ENCODE results near the gene ITGAE. TPM values are rescaled to one million over a fixed set of nuclear protein-coding genes. Genes with fewer than 3 reads are reported as not detected.
A peak's percentile ranks its signal among the peaks of the same experiment; 100 is the strongest.

ITGAE gene
- total RNA-seq, 4 donors from 2014 or later: 2.8 to 46.8 (median 14.2) TPM

GRCh38 chr17:3699951-3700350, 101.0 kb downstream of the ITGAE start:
- TF ChIP-seq CTCF (IDR thresholded peaks at IDR 0.05): no peak
- TF ChIP-seq POLR2A (IDR thresholded peaks at IDR 0.05): no peak
- peaks cover 0 to 7% of the 10 kb centered on the region in 2 donors for H3K9me3 ChIP-seq
- intact Hi-C loops (cut with DNase I; ENCODE audit: low total_unique reads): no loop called here
- no peak overlapping the region for H3K4me3 ChIP-seq
- no peaks in the 10 kb centered on the region for H3K36me3 ChIP-seq
- peaks cover 0 to 11% of the 10 kb centered on the region in 2 donors for H3K4me1 ChIP-seq
- H3K27me3 ChIP-seq: no peaks in the 10 kb centered on the region
- H3K27ac ChIP-seq: no peak overlapping the region
- DNase-seq: no peak

- intact Hi-C loops (cut with DNase I; ENCODE audit: low total_unique reads): no loop called here
Observed at GRCh38 chr17:3698139-3698538, 102.8 kb downstream of the ITGAE start.

GRCh38 chr17:3697103-3697476, 103.9 kb downstream of the ITGAE start:
- no peak for DNase-seq
- intact Hi-C loops (cut with DNase I; ENCODE audit: low total_unique reads): no loop called here
- H3K27me3 ChIP-seq: peaks cover 0 to 16% of the 10 kb centered on the region in 2 donors

More at GRCh38 chr17:3698139-3698538, 102.8 kb downstream of the ITGAE start:
- peaks cover 0 to 14% of the 10 kb centered on the region in 2 donors for H3K4me1 ChIP-seq
- no peak overlapping the region for H3K4me3 ChIP-seq
- no peak for TF ChIP-seq POLR2A (IDR thresholded peaks at IDR 0.05)
- TF ChIP-seq CTCF (IDR thresholded peaks at IDR 0.05): no peak
- H3K36me3 ChIP-seq: no peaks in the 10 kb centered on the region
- peaks cover 0 to 7% of the 10 kb centered on the region in 2 donors for H3K9me3 ChIP-seq
- DNase-seq: no peak
- peaks cover 0 to 10% of the 10 kb centered on the region in 2 donors for H3K27me3 ChIP-seq
- no peak overlapping the region for H3K27ac ChIP-seq

GRCh38 chr17:3695723-3696411, 105.1 kb downstream of the ITGAE start, which contains the start of gene P2RX5:
P2RX5 (minus strand) TSS chr17:3696155; CDS start chr17:3696005, 150 bp downstream.
- no peak for DNase-seq
- TF ChIP-seq CTCF (IDR thresholded peaks at IDR 0.05): no peak
- Histone ChIP-seq H3K27ac (no peak within 1 kb of the TSS), H3K9me3 (peaks cover 0 to 7% of the 10 kb centered on the region in 2 donors), H3K4me3 (peak within 1 kb of the TSS; percentile 20 to 28), H3K36me3 (no peaks in the 10 kb centered on the region), H3K27me3 (peaks cover 0 to 16% of the 10 kb centered on the region in 2 donors), H3K4me1 (peaks cover 0 to 14% of the 10 kb centered on the region in 2 donors)
- intact Hi-C loops (cut with DNase I; ENCODE audit: low total_unique reads): no loop called here

More at GRCh38 chr17:3697103-3697476, 103.9 kb downstream of the ITGAE start:
- no peak overlapping the region for H3K4me3 ChIP-seq
- no peaks in the 10 kb centered on the region for H3K36me3 ChIP-seq
- peaks cover 0 to 7% of the 10 kb centered on the region in 2 donors for H3K9me3 ChIP-seq
- TF ChIP-seq POLR2A (IDR thresholded peaks at IDR 0.05): no peak
- TF ChIP-seq CTCF (IDR thresholded peaks at IDR 0.05): no peak
- peaks cover 0 to 14% of the 10 kb centered on the region in 2 donors for H3K4me1 ChIP-seq
- H3K27ac ChIP-seq: no peak overlapping the region

GRCh38 chr17:3695129-3695722, 105.8 kb downstream of the ITGAE start:
- Histone ChIP-seq H3K4me1 (peaks cover 0 to 14% of the 10 kb centered on the region in 2 donors), H3K36me3 (no peaks in the 10 kb centered on the region), H3K9me3 (peaks cover 0 to 7% of the 10 kb centered on the region in 2 donors), H3K27ac (no peak overlapping the region), H3K4me3 (peak overlapping the region; percentile 20 to 28), H3K27me3 (peaks cover 0 to 16% of the 10 kb centered on the region in 2 donors)
- DNase-seq: no peak
- intact Hi-C loops (cut with DNase I; ENCODE audit: low total_unique reads): no loop called here
- TF ChIP-seq CTCF (IDR thresholded peaks at IDR 0.05) (no peak), POLR2A (IDR thresholded peaks at IDR 0.05) (no peak)
